ENCODE measurements around the gene NRG3. TPM values are rescaled to one million over a fixed set of nuclear protein-coding genes. Genes with fewer than 3 reads are reported as not detected.
A peak's percentile ranks its signal among the peaks of the same experiment; 100 is the strongest.

The NRG3 gene
- total and polyA plus RNA-seq, 3 donors from 2014 or later, result 2.7 to 3.9 (median 2.7) TPM

DNA sequence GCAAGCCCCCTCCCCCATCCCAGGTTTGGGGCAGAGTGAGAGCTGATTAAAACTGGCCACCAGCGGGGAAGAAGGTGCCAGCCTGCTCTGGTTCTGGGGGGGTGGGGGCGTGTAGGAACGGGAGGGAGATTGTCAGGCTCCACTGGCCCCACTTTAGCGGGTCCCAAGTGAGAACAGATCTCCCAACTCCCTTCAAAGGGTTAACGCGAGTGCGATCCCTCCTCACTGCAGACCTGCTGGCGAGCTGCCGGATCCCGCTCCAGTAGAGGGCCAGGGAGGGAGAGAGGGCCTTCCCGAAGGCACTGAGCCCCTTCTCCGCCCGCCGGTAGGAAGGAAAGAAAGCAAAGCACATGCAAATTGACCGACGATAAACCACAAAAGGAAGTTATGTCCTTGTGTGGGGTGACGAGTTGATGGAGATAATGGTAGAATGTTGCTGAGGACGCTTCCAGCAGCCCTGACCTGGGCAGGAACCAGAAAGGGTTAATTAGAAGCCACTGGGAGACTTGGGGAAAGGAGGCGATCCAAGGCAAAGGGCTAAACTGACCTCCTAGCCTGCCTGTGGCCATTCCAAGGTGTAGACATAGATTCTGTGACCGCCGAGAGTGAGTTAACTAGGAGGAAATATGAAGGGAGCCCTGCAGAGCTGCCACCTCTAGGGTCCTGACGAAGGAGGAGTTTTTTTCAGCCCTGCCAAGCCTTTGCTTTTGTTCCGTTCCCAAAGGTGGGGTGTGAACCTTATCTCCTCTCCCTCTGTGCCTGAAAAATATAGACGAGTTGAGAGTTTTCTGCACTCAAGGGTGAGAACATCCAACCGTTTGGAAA lies 1.5 kb downstream of the NRG3 start:
- H3K27me3 ChIP-seq, result no peaks in the 10 kb centered on the region
- 3 to 4% methylated on average over 25 of the region's 25 CpGs for WGBS, 2 donors
- no peaks in the 10 kb centered on the region for H3K9me3 ChIP-seq
- peak overlapping the region in 1 of 2 donors; percentile 43 for H3K4me3 ChIP-seq
- H3K27ac ChIP-seq, result no peak overlapping the region
- intact Hi-C loops (cut with DNase I; ENCODE audit: low total_unique reads), result no loop called here
- DNase-seq, result no peak
- H3K36me3 ChIP-seq (ENCODE audit: low read depth, missing control alignments), result no peaks in the 10 kb centered on the region
- H3K4me1 ChIP-seq, result no peaks in the 10 kb centered on the region
- TF ChIP-seq, protein P1, sequence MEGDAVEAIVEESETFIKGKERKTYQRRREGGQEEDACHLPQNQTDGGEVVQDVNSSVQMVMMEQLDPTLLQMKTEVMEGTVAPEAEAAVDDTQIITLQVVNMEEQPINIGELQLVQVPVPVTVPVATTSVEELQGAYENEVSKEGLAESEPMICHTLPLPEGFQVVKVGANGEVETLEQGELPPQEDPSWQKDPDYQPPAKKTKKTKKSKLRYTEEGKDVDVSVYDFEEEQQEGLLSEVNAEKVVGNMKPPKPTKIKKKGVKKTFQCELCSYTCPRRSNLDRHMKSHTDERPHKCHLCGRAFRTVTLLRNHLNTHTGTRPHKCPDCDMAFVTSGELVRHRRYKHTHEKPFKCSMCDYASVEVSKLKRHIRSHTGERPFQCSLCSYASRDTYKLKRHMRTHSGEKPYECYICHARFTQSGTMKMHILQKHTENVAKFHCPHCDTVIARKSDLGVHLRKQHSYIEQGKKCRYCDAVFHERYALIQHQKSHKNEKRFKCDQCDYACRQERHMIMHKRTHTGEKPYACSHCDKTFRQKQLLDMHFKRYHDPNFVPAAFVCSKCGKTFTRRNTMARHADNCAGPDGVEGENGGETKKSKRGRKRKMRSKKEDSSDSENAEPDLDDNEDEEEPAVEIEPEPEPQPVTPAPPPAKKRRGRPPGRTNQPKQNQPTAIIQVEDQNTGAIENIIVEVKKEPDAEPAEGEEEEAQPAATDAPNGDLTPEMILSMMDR (IDR thresholded peaks at IDR 0.05), result no peak
- no peak for TF ChIP-seq POLR2A (IDR thresholded peaks at IDR 0.05)

DNA sequence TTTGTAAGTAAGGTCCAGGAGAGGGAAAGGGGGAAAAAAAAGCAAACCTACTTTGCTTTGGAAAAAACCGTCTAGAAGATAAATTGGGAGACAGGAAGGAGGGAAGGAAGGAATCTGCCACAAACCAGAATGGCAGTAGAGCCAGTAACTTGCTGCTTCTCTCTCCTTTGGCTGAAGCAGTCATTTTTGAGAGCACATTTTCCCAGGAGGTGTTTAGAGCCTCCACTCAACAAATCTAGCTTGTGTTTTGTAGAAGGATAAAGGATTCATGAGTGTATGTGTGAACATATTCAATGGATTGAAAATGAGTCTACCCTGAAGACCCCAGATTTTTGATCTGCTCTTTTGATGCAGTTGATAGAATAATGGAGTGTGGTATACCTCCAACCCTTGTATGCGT lies 2.6 kb downstream of the NRG3 start:
- no peaks in the 10 kb centered on the region for H3K27me3 ChIP-seq

DNA sequence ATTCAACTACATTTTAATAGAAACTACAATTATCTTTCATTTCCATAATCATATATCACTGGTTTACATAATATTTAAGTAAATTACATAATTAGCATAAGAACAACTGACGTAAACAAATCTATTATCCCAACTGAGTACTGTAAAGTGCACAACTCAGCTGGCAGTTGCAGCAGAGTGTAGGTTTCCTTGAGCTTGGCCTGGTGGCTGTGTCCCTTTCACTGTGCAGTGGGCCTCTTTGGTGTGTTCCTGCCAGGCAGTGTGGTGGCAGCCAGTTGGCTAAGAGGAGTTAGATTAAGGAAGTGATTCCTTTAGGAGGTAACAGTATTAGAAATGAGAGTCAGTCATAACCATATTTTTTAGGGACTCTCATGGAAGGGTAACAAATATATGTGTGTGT lies 7.0 kb downstream of the NRG3 start:
- intact Hi-C loops (cut with DNase I; ENCODE audit: low total_unique reads), result no loop called here
- TF ChIP-seq, protein P1 (IDR thresholded peaks at IDR 0.05), result no peak
- no peak for TF ChIP-seq POLR2A (IDR thresholded peaks at IDR 0.05)
- no peak for DNase-seq
- Histone ChIP-seq H3K4me3 (no peak overlapping the region), H3K36me3 (ENCODE audit: low read depth, missing control alignments) (no peaks in the 10 kb centered on the region), H3K27me3 (no peaks in the 10 kb centered on the region), H3K4me1 (no peaks in the 10 kb centered on the region), H3K9me3 (no peaks in the 10 kb centered on the region), H3K27ac (no peak overlapping the region)
- 89 to 91% methylated on average over 1 of the region's 1 CpG for WGBS, 2 donors

More for the DNA sequence above, 2.6 kb downstream of the NRG3 start:
- Histone ChIP-seq H3K36me3 (ENCODE audit: low read depth, missing control alignments) (no peaks in the 10 kb centered on the region), H3K4me1 (no peaks in the 10 kb centered on the region), H3K9me3 (no peaks in the 10 kb centered on the region), H3K27ac (no peak overlapping the region), H3K4me3 (no peak overlapping the region)
- TF ChIP-seq, protein P1 (IDR thresholded peaks at IDR 0.05), result no peak
- TF ChIP-seq POLR2A (IDR thresholded peaks at IDR 0.05), result no peak
- 39 to 55% methylated on average over 2 of the region's 2 CpGs for WGBS, 2 donors
- no peak for DNase-seq
- intact Hi-C loops (cut with DNase I; ENCODE audit: low total_unique reads), result no loop called here

DNA sequence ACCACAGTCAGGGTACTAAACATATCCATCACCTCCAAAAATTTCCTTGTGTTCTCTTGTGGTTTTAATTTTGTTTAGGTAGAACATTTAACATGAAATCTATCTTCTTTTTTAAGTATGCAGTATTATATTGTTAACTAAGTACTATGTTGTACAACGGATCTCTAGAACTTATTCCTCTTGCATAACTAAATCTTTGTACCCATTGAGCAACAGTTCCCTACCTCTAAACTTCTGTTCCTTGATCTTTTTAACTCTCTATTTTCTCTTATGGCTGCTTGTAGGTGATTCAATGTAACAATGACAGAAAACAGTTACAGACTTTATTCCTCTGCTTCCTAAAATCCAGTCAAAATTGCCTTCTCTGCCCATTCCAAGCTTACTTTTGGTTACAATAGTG lies 9.9 kb downstream of the NRG3 start:
- Histone ChIP-seq H3K27me3 (no peaks in the 10 kb centered on the region), H3K9me3 (no peaks in the 10 kb centered on the region), H3K36me3 (ENCODE audit: low read depth, missing control alignments) (no peaks in the 10 kb centered on the region), H3K27ac (no peak overlapping the region), H3K4me1 (no peaks in the 10 kb centered on the region), H3K4me3 (no peak overlapping the region)
- intact Hi-C loops (cut with DNase I; ENCODE audit: low total_unique reads), result no loop called here
- no peak for DNase-seq
- TF ChIP-seq, protein P1 (IDR thresholded peaks at IDR 0.05), result no peak
- TF ChIP-seq POLR2A (IDR thresholded peaks at IDR 0.05), result no peak
- WGBS, 2 donors, result 79 to 94% methylated on average over 1 of the region's 1 CpG

DNA sequence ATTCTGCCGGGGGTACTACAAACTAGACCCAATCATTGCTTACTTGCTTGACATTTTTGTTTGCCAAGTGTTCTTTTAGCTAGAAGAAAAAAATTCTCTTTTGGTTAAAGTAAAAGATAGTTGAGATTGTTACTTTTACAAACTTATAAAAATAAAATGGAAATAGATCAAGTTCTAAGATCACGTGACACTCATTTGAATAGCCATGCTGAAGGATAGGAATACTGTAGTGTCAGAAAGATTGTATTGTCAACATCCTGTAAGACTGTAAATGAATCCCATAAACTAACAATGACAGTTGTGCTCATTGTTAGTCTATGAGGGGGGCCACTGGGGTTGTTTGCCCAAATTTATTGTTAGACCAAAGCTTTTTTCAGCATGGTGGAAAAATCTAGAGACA lies 10.5 kb downstream of the NRG3 start:
- Histone ChIP-seq H3K27me3 (no peaks in the 10 kb centered on the region), H3K36me3 (ENCODE audit: low read depth, missing control alignments) (no peaks in the 10 kb centered on the region), H3K4me1 (no peaks in the 10 kb centered on the region), H3K27ac (no peak overlapping the region), H3K9me3 (no peaks in the 10 kb centered on the region), H3K4me3 (no peak overlapping the region)
- DNase-seq, result no peak
- WGBS, 2 donors, result 86 to 95% methylated on average over 2 of the region's 2 CpGs
- no peak for TF ChIP-seq POLR2A (IDR thresholded peaks at IDR 0.05)
- TF ChIP-seq, protein P1 (IDR thresholded peaks at IDR 0.05), result no peak
- intact Hi-C loops (cut with DNase I; ENCODE audit: low total_unique reads), result no loop called here

Data from testis (tissue), 3 donors.